GM23248 (cell line): ENCODE data around the gene RBMX2. TPM values are rescaled to one million over a fixed set of nuclear protein-coding genes. Genes with fewer than 3 reads are reported as not detected.

Experiments
- DNase-seq: peaks from one replicate; pipeline ENCODE4 v3.0.0-alpha.2; 2015
- H2AFZ ChIP-seq: fragments of 200-600 bp; sonication (generic); 2 replicates; pipeline ENCODE4 v1.6.1; 2016; ENCODE audit warnings: antibody characterized with exemption
- H3F3A ChIP-seq: fragments of 200-600 bp; sonication (generic); 2 replicates; pipeline ENCODE4 v1.6.1; 2016; ENCODE audit warnings: mild to moderate bottlenecking, antibody characterized with exemption, mixed run types; ENCODE audit not compliant: insufficient read depth
- H3K27ac ChIP-seq: fragments of 200-600 bp; sonication (generic); 2 replicates; pipeline ENCODE4 v1.5.1; 2016; ENCODE audit warnings: mild to moderate bottlenecking
- H3K27me3 ChIP-seq: fragments of 200-600 bp; sonication (generic); replicated peaks from 2 replicates; pipeline ENCODE4 v1.6.1; 2016; ENCODE audit warnings: mild to moderate bottlenecking; ENCODE audit not compliant: insufficient read depth
- H3K36me3 ChIP-seq: fragments of 200-600 bp; sonication (generic); 2 replicates; pipeline ENCODE4 v1.6.1; 2016; ENCODE audit warnings: low read depth, mild to moderate bottlenecking
- H3K4me1 ChIP-seq: fragments of 200-600 bp; sonication (generic); 2 replicates; pipeline ENCODE4 v1.6.1; 2016; ENCODE audit warnings: mild to moderate bottlenecking; ENCODE audit not compliant: insufficient read depth
- H3K4me2 ChIP-seq: fragments of 200-600 bp; sonication (generic); one replicate; pipeline ENCODE4 v1.6.1; 2016; ENCODE audit warnings: mild to moderate bottlenecking; ENCODE audit not compliant: unreplicated experiment
- H3K4me3 ChIP-seq: fragments of 200-600 bp; sonication (generic); 2 replicates; pipeline ENCODE4 v1.5.1; 2016; ENCODE audit warnings: mild to moderate bottlenecking
- H3K79me2 ChIP-seq: fragments of 200-600 bp; sonication (generic); 2 replicates; pipeline ENCODE4 v1.6.1; 2016; ENCODE audit warnings: mild to moderate bottlenecking; ENCODE audit not compliant: insufficient read depth
- H3K9ac ChIP-seq: fragments of 200-600 bp; sonication (generic); 2 replicates; pipeline ENCODE4 v1.6.1; 2016; ENCODE audit warnings: mild to moderate bottlenecking
- H3K9me2 ChIP-seq: fragments of 200-600 bp; sonication (generic); 2 replicates; pipeline ENCODE4 v1.6.1; 2016; ENCODE audit warnings: mixed run types, mild to moderate bottlenecking, moderate library complexity; ENCODE audit not compliant: insufficient read depth
- H3K9me3 ChIP-seq: fragments of 200-600 bp; sonication (generic); one replicate; pipeline ENCODE4 v1.6.1; 2017; ENCODE audit warnings: low read depth
- H4K20me1 ChIP-seq: fragments of 200-600 bp; sonication (generic); 2 replicates; pipeline ENCODE4 v1.6.0; 2016; ENCODE audit not compliant: insufficient read depth
- EZH2 ChIP-seq: fragments of 200-600 bp; sonication (generic); IDR thresholded peaks from 2 replicates; pipeline ENCODE4 v1.6.1; 2018; ENCODE audit warnings: antibody characterized with exemption, mild to moderate bottlenecking; ENCODE audit not compliant: insufficient read depth, poor library complexity, severe bottlenecking
- EZH2phosphoT487 ChIP-seq: fragments of 200-600 bp; sonication (generic); IDR thresholded peaks from 2 replicates; pipeline ENCODE4 v1.6.1; 2018; ENCODE audit warnings: antibody characterized with exemption, moderate library complexity, mild to moderate bottlenecking, low read depth; ENCODE audit not compliant: insufficient read depth
- WGBS, 2 experiments: methylation state at CpG; one replicate each; pipeline ENCODE4 v1.1.6; 2015 to 2017; ENCODE audit warnings: low lambda C conversion rate in 2 of 2, low coverage in 1 of 2; ENCODE audit errors: missing lambda C conversion rate in 2 of 2; 5-methylcytosine and 5-hydroxymethylcytosine counted together
- in situ Hi-C: fragments of 300-500 bp; cut with MboI; formaldehyde crosslinking; loops from 2 replicates; pipeline ENCODE4 v1.15.0; 2020
- polyA plus RNA-seq: library from polyadenylated mRNA; unstranded; fragments of >200 nt; fragmentation: Nextera tagmentation; extraction: Ambion mirVana; gene quantifications from 2 replicates; pipeline ENCODE4 v1.2.1, GENCODE V29; 2016
- total RNA-seq: library from RNA; depleted of rRNA; stranded (reverse); fragments of >200 nt; shearing (Covaris generic); gene quantifications from 2 replicates; pipeline ENCODE4 v1.2.3, GENCODE V29; 2014

The RBMX2 gene
- total and polyA plus RNA-seq, 2 experiments from 2014 or later, result 17.0 to 17.6 TPM

DNA sequence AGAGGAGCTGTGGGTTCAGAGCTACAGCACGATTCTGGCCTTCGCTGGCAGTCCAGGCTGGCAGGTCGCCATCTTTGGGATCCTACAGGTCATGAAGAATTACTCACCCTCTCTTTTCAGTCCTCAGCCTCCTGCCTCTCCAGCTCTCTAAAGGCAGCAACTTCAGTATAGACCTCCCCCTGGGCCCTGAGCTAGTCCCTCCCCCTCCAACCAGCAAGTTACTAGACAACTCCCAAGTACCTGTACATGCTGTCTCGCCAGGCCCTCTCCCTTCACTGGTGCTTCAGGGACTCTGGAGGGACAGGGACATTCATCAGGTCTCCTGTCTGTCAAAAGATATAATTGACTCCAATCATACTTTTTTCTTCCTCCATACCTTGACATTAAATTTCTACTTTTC, 16.3 kb upstream of the RBMX2 start, which contains the start of gene GPR119:
TSS of gene GPR119 (minus strand) at position 155 of the 400 bp plus-strand sequence. CDS start 227 bp downstream, outside the sequence.
- DNase-seq, result no peak
- Histone ChIP-seq H3K4me1 (no peaks in the 10 kb centered on the region), H3K9ac (no peak within 1 kb of the TSS), H3K27ac (no peak within 1 kb of the TSS), H2AFZ (no peak within 1 kb of the TSS), H3K4me3 (no peak within 1 kb of the TSS), H3K27me3 (no peaks in the 10 kb centered on the region), H4K20me1 (no peaks in the 10 kb centered on the region), H3K36me3 (no peaks in the 10 kb centered on the region), H3F3A (no peaks in the 10 kb centered on the region), H3K9me2 (no peaks in the 10 kb centered on the region), H3K4me2 (no peak within 1 kb of the TSS), H3K9me3 (no peaks in the 10 kb centered on the region), H3K79me2 (no peaks in the 10 kb centered on the region)
- TF ChIP-seq EZH2phosphoT487 (no peak), EZH2 (no peak)
- 42 to 56% methylated on average over 4 of the region's 4 CpGs for WGBS, 2 experiments
- in situ Hi-C loops, result no loop called here

DNA sequence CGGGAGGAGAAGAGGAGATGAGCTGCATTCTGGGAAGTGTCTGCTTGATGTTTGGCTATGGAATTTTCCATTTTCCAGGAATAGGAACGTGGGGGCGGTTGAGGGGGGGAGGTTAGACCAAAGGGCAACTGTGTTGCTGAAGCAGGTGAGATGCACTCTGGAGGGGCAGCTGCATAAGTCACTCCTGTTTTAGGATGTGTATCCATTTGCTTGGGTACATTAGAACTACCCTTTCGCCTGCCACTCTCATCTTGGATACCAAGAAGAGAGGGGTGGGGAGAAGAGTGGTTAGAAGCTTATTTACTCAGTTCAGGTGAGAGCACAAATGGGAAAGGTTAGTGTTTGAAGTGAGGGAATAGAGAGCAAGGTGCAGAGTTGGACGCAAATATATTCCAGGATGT, 15.4 kb upstream of the RBMX2 start:
- no peak overlapping the region for H3K4me3 ChIP-seq
- H3K27ac ChIP-seq, result no peak overlapping the region
- no peaks in the 10 kb centered on the region for H3K79me2 ChIP-seq
- no peaks in the 10 kb centered on the region for H3K36me3 ChIP-seq
- H3K9ac ChIP-seq, result no peak overlapping the region
- no peak overlapping the region for H2AFZ ChIP-seq
- in situ Hi-C loops, result no loop called here
- H3K9me2 ChIP-seq, result no peaks in the 10 kb centered on the region
- no peak for DNase-seq
- TF ChIP-seq EZH2phosphoT487 (no peak), EZH2 (no peak)
- H3K9me3 ChIP-seq, result no peaks in the 10 kb centered on the region
- no peak overlapping the region for H3K4me2 ChIP-seq
- no peaks in the 10 kb centered on the region for H3K4me1 ChIP-seq
- H4K20me1 ChIP-seq, result no peaks in the 10 kb centered on the region
- H3F3A ChIP-seq, result no peaks in the 10 kb centered on the region
- no peaks in the 10 kb centered on the region for H3K27me3 ChIP-seq
- WGBS, 2 experiments, result 54 to 58% methylated on average over 5 of the region's 5 CpGs

DNA sequence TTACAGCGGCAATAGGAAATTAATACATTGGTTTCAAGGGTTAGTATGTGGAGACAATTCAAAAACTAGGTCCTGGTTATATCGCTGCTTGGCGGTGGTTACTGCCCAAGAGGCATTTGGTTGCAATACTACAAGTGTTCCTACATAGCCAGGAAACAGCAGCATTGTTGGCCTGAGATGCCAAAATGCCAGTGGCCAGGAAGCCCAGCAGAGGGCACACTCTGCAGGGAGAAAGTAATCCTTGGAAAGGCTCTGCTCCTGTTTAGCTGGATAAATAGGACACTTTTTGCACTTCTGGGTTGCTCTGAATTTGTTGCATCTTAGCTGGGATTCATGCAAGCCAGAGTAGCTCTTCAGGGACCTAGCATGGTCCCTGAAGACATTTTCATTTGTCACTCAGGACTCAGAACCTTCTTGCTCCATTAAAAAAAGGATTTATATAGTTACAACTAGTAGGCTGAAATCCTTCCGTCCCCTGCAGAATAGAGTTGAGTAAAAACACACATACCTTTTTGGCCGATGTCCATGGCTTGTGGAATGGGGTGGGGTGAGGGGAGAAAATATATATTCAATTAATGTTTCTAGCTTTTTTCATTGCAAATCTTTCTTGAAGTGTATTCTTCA, 8.2 kb upstream of the RBMX2 start:
- no peaks in the 10 kb centered on the region for H3K36me3 ChIP-seq
- no peaks in the 10 kb centered on the region for H3F3A ChIP-seq
- TF ChIP-seq EZH2phosphoT487 (no peak), EZH2 (no peak)
- no peak overlapping the region for H3K4me2 ChIP-seq
- no peaks in the 10 kb centered on the region for H3K4me1 ChIP-seq
- H3K9me3 ChIP-seq, result no peaks in the 10 kb centered on the region
- DNase-seq, result peak; percentile 67
- H3K27ac ChIP-seq, result no peak overlapping the region
- H3K27me3 ChIP-seq, result no peaks in the 10 kb centered on the region
- no peak overlapping the region for H3K4me3 ChIP-seq
- H3K9me2 ChIP-seq, result no peaks in the 10 kb centered on the region
- in situ Hi-C loops, result loop anchor here (10.0 kb wide), 1 partner anchor 521 kb away; no protein-coding TSS in a partner anchor
- 20 to 22% methylated on average over 5 of the region's 5 CpGs for WGBS, 2 experiments
- H3K79me2 ChIP-seq, result no peaks in the 10 kb centered on the region
- no peak overlapping the region for H3K9ac ChIP-seq
- no peak overlapping the region for H2AFZ ChIP-seq
- no peaks in the 10 kb centered on the region for H4K20me1 ChIP-seq

DNA sequence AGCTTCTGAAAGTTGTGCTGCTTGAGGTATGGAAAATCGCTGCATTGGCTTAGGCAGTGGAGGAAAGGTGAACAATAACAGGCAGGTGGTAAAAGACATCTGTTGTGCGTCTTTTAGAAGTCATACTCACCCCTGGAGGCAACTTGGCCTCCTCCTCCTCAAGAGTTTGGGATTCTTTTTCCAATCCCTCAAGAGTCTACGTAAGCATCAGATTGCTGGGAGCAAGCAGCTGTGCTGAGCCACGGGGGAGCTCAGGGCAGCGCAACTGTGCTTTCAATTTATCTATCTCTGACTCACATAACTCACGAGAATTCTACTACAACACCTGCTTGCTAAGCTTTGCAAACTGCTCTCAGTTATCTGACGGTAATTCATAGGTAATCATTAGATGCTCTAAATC, 6.4 kb upstream of the RBMX2 start:
- in situ Hi-C loops, result loop anchor here (10.0 kb wide), 1 partner anchor 519 kb away; no protein-coding TSS in a partner anchor
- no peaks in the 10 kb centered on the region for H3K9me2 ChIP-seq
- WGBS, 2 experiments, result 45 to 48% methylated on average over 6 to 7 of the region's 7 CpGs

More for the DNA sequence above, 6.4 kb upstream of the RBMX2 start:
- DNase-seq, result no peak
- TF ChIP-seq EZH2 (no peak), EZH2phosphoT487 (no peak)
- no peaks in the 10 kb centered on the region for H3K9me3 ChIP-seq
- H3K27me3 ChIP-seq, result no peaks in the 10 kb centered on the region
- H3K27ac ChIP-seq, result no peak overlapping the region
- H3K4me2 ChIP-seq, result no peak overlapping the region
- no peaks in the 10 kb centered on the region for H4K20me1 ChIP-seq
- no peaks in the 10 kb centered on the region for H3K4me1 ChIP-seq
- no peak overlapping the region for H3K9ac ChIP-seq
- no peaks in the 10 kb centered on the region for H3F3A ChIP-seq
- H3K79me2 ChIP-seq, result no peaks in the 10 kb centered on the region
- H2AFZ ChIP-seq, result no peak overlapping the region
- H3K36me3 ChIP-seq, result no peaks in the 10 kb centered on the region
- no peak overlapping the region for H3K4me3 ChIP-seq
